H1 (cell line): ENCODE results near the gene RPUSD1. TPM values are rescaled to one million over a fixed set of nuclear protein-coding genes. Genes with fewer than 3 reads are reported as not detected.

Source experiments
- ASH2L ChIP-seq: fragments of 200-600, 300-600 bp; sonication (generic); IDR thresholded peaks from one replicate; pipeline ENCODE4 v1.7.1; 2017; ENCODE audit warnings: low read length
- ATF2 ChIP-seq: IDR thresholded peaks from 2 replicates; pipeline ENCODE4 v1.6.1; 2012; ENCODE audit warnings: low read length, inconsistent platforms
- BACH1 ChIP-seq: IDR thresholded peaks from 2 replicates; pipeline ENCODE4 v1.6.1; 2012; ENCODE audit warnings: low read length, improper control_type of control experiment
- CBX5 ChIP-seq: fragments of 300-800, 300-1000 bp; sonication (generic); IDR thresholded peaks from 2 replicates; pipeline ENCODE4 v1.7.1; 2016; ENCODE audit warnings: antibody characterized with exemption, low read length, low read depth
- CTBP2 ChIP-seq: IDR thresholded peaks from 2 replicates; pipeline ENCODE4 v1.7.0; 2011; ENCODE audit warnings: borderline replicate concordance, mild to moderate bottlenecking, moderate library complexity, mixed read lengths, low read length; ENCODE audit not compliant: insufficient read depth, insufficient read length
- CTCF ChIP-seq, 3 experiments: IDR thresholded peaks; 1 replicate in 2 of 3; 2 replicates in 1 of 3; pipeline versions ENCODE4 v1.5.1 to v1.6.1; 2011; ENCODE audit warnings: low read length in 3 of 3, mild to moderate bottlenecking in 3 of 3, inconsistent platforms in 2 of 3, low read depth in 1 of 3, moderate library complexity in 1 of 3; ENCODE audit not compliant: insufficient read depth in 1 of 3; ENCODE audit errors: control extremely low read depth in 1 of 3
- E2F6 ChIP-seq: IDR thresholded peaks from 2 replicates; pipeline ENCODE4 v1.6.1; 2012; ENCODE audit warnings: inconsistent platforms
- GABPA ChIP-seq: IDR thresholded peaks from 2 replicates; pipeline ENCODE4 v1.6.1; 2011; ENCODE audit warnings: mild to moderate bottlenecking, low read length, moderate library complexity, borderline replicate concordance; ENCODE audit not compliant: insufficient read depth
- GTF2F1 ChIP-seq: IDR thresholded peaks from 2 replicates; pipeline ENCODE4 v1.6.1; 2012; ENCODE audit warnings: low read depth, low read length, improper control_type of control experiment, borderline replicate concordance
- HDAC2 ChIP-seq, 2 experiments: fragments of 300-600 bp in 1 of 2; sonication (generic) in 1 of 2; IDR thresholded peaks; 2 replicates each; pipeline ENCODE4 v1.6.1; 2011 to 2012; ENCODE audit warnings: low read depth in 2 of 2, low read length in 2 of 2, mild to moderate bottlenecking in 2 of 2, moderate library complexity in 2 of 2, borderline replicate concordance in 1 of 2, inconsistent platforms in 1 of 2
- JUN ChIP-seq: IDR thresholded peaks from 2 replicates; pipeline ENCODE4 v1.6.1; 2011; ENCODE audit warnings: low read depth, mild to moderate bottlenecking, improper control_type of control experiment, low read length
- JUND ChIP-seq: IDR thresholded peaks from 2 replicates; pipeline ENCODE4 v1.6.1; 2011; ENCODE audit warnings: mild to moderate bottlenecking, improper control_type of control experiment, low read length
- KDM5A ChIP-seq: fragments of 200-600 bp; IDR thresholded peaks from 2 replicates; pipeline ENCODE4 v1.7.1; 2012; ENCODE audit warnings: mild to moderate bottlenecking, low read length, inconsistent platforms, mixed read lengths
- SIN3A ChIP-seq, 2 experiments: IDR thresholded peaks in 1 of 2; conservative IDR thresholded peaks in 1 of 2; 2 replicates each; pipeline ENCODE4 v1.6.1; 2011 to 2012; ENCODE audit warnings: low read length in 2 of 2, improper control_type of control experiment in 1 of 2, low read depth in 1 of 2, mild to moderate bottlenecking in 1 of 2
- TAF1 ChIP-seq: IDR thresholded peaks from 2 replicates; pipeline ENCODE4 v1.6.1; 2011; ENCODE audit warnings: mild to moderate bottlenecking, low read depth, low read length
- TAF7 ChIP-seq: optimal IDR thresholded peaks from 2 replicates; pipeline ENCODE3; 2011; ENCODE audit warnings: low read depth, mild to moderate bottlenecking, inconsistent platforms, low read length, moderate library complexity, borderline replicate concordance
- TBP ChIP-seq: IDR thresholded peaks from 2 replicates; pipeline ENCODE4 v1.6.1; 2011; ENCODE audit warnings: low read depth, low read length, improper control_type of control experiment
- TCF12 ChIP-seq: IDR thresholded peaks from 2 replicates; pipeline ENCODE4 v1.6.1; 2011; ENCODE audit warnings: low read depth, mild to moderate bottlenecking, low read length
- polyA plus RNA-seq, 7 experiments: library from polyadenylated mRNA; depleted of rRNA in 3 of 7; stranded (reverse) in 5 of 7; unstranded in 2 of 7; fragments of >200 nt in 5 of 7; fragments of 200-250 nt in 2 of 7; gene quantifications; 1 replicate in 5 of 7; 2 replicates in 1 of 7; 4 replicates in 1 of 7; pipeline versions ENCODE4 v1.2.1 to v1.2.3, GENCODE V29; 2011 to 2013; ENCODE audit warnings: missing spikeins in 2 of 7, mixed read lengths in 2 of 7
- total RNA-seq: library from RNA; stranded (reverse); fragmentation: NEBNext Ultra II Directional; extraction: Animal tissue kit (Norgen Biotek cat#: 25700); gene quantifications from 2 replicates; pipeline ENCODE4 v1.2.1, GENCODE V29; 2021

The RPUSD1 gene
- total and polyA plus RNA-seq, 2 of the 8 experiments (the other 6 are each of a cell fraction or from before 2014, with no cell fraction given) = 32.2 to 61.8 TPM

GRCh38 chr16:807347-808084 is 19.3 kb upstream of the RPUSD1 start (continued):
- peak; percentile 86 for TF ChIP-seq GABPA
- peak in 1 of 3 experiments; percentile 12; a peak in 1 of 4 replicates for TF ChIP-seq CTCF (IDR thresholded peaks at IDR 0.05; ENCODE audit: control extremely low read depth in 1 of 3, insufficient read depth in 1 of 3, low read depth in 1 of 3, low read length in 3 of 3)
- TF ChIP-seq GTF2F1 = no peak
- peak; percentile 56 for TF ChIP-seq TAF7
- no peak for TF ChIP-seq TCF12
- TF ChIP-seq JUND = peak; percentile 63; the same call in 1 of the 2 replicates
- TF ChIP-seq HDAC2 (IDR thresholded peaks at IDR 0.05; ENCODE audit: borderline replicate concordance in 1 of 2, low read depth in 2 of 2, low read length in 2 of 2) = 0 out of 4 replicates have a peak, but pooled peaks of 1 of the 2 experiments have one; percentile 27
- no peak for TF ChIP-seq CTBP2
- peak; percentile 64 for TF ChIP-seq TAF1
- TF ChIP-seq JUN = no peak
- no peak for TF ChIP-seq BACH1
- no peak for TF ChIP-seq ATF2
- no peak for TF ChIP-seq CBX5
- TF ChIP-seq E2F6 = peak; percentile 52
- peak; percentile 57 to 74; a peak in 2 of 4 replicates for TF ChIP-seq SIN3A (conservative IDR thresholded peaks at IDR 0.05 in 1 of 2, IDR thresholded peaks at IDR 0.05 in 1 of 2; ENCODE audit: low read depth in 1 of 2, low read length in 2 of 2)
- TF ChIP-seq ASH2L = peak; percentile 63
- no peak for TF ChIP-seq KDM5A
- peak; percentile 64 for TF ChIP-seq TBP
